Neuronal stem cell (in vitro differentiated cells): ENCODE results near the gene PRKN.
A peak's percentile ranks its signal among the peaks of the same experiment; 100 is the strongest.

Experiments
- DNase-seq: peaks from one replicate; pipeline ENCODE4 v3.0.0-alpha.2; 2013; ENCODE audit warnings: low spot score
- H2AFZ ChIP-seq: one replicate; pipeline ENCODE4 v1.6.1; 2013; ENCODE audit warnings: mild to moderate bottlenecking, low read length, inconsistent platforms
- H2AK5ac ChIP-seq: 2 replicates; pipeline ENCODE4 v1.6.1; 2013; ENCODE audit warnings: low read depth, mild to moderate bottlenecking, inconsistent platforms, low read length, moderate library complexity, mixed read lengths
- H2BK120ac ChIP-seq: 2 replicates; pipeline ENCODE4 v1.6.1; 2013; ENCODE audit warnings: low read depth, mild to moderate bottlenecking, inconsistent platforms, low read length, moderate library complexity, mixed read lengths
- H2BK12ac ChIP-seq: one replicate; pipeline ENCODE4 v1.6.1; 2013; ENCODE audit warnings: low read length, inconsistent platforms
- H2BK15ac ChIP-seq: 2 replicates; pipeline ENCODE4 v1.6.1; 2013; ENCODE audit warnings: mild to moderate bottlenecking, low read length, inconsistent platforms, mixed read lengths
- H2BK5ac ChIP-seq: one replicate; pipeline ENCODE4 v1.6.1; 2013; ENCODE audit warnings: inconsistent platforms, mild to moderate bottlenecking, low read length, moderate library complexity
- H3K14ac ChIP-seq: one replicate; pipeline ENCODE4 v1.6.1; 2013; ENCODE audit warnings: low read length, inconsistent platforms
- H3K18ac ChIP-seq: 2 replicates; pipeline ENCODE4 v1.6.1; 2013; ENCODE audit warnings: low read length, inconsistent platforms
- H3K23ac ChIP-seq: 2 replicates; pipeline ENCODE4 v1.6.1; 2013; ENCODE audit warnings: low read depth, mild to moderate bottlenecking, mixed read lengths, low read length, inconsistent platforms; ENCODE audit not compliant: poor library complexity
- H3K27ac ChIP-seq: replicated peaks from 3 replicates; pipeline ENCODE4 v1.5.1; 2013; ENCODE audit warnings: low read length, inconsistent platforms
- H3K27me3 ChIP-seq, 3 experiments: 2 replicates each; pipeline ENCODE4 v1.6.1; 2013; ENCODE audit warnings: low read length in 3 of 3, mild to moderate bottlenecking in 2 of 3, inconsistent platforms in 1 of 3, low read depth in 1 of 3, mixed read lengths in 1 of 3, moderate library complexity in 1 of 3; ENCODE audit not compliant: control insufficient read depth in 3 of 3, insufficient read depth in 3 of 3
- H3K36me3 ChIP-seq, 2 donors: replicated peaks in 1 of 2; 2 replicates each; pipeline ENCODE4 v1.6.1; 2013; ENCODE audit warnings: low read length in 2 of 2; ENCODE audit not compliant: control insufficient read depth in 2 of 2, insufficient read depth in 2 of 2
- H3K4ac ChIP-seq: 2 replicates; pipeline ENCODE4 v1.6.1; 2013; ENCODE audit warnings: inconsistent platforms, mild to moderate bottlenecking, low read length, moderate library complexity
- H3K4me1 ChIP-seq, 2 donors: 1 replicate in 1 of 2; 2 replicates in 1 of 2; pipeline ENCODE4 v1.6.1; 2013; ENCODE audit warnings: low read length in 2 of 2, low read depth in 1 of 2; ENCODE audit not compliant: control insufficient read depth in 2 of 2, insufficient read depth in 1 of 2
- H3K4me2 ChIP-seq: one replicate; pipeline ENCODE4 v1.6.1; 2013; ENCODE audit warnings: mild to moderate bottlenecking, low read length, inconsistent platforms; ENCODE audit not compliant: insufficient read depth, poor library complexity, severe bottlenecking
- H3K4me3 ChIP-seq, 2 donors: 2 replicates each; pipeline ENCODE4 v1.5.1; 2013; ENCODE audit warnings: low read length in 2 of 2, mild to moderate bottlenecking in 2 of 2, inconsistent platforms in 1 of 2, moderate library complexity in 1 of 2
- H3K79me1 ChIP-seq: one replicate; pipeline ENCODE4 v1.6.1; 2013; ENCODE audit warnings: low read depth, mild to moderate bottlenecking, inconsistent platforms, low read length, moderate library complexity
- H3K9ac ChIP-seq: one replicate; pipeline ENCODE4 v1.6.1; 2013; ENCODE audit warnings: mild to moderate bottlenecking, low read depth, low read length, inconsistent platforms; ENCODE audit not compliant: poor library complexity
- H3K9me3 ChIP-seq, 2 donors: replicated peaks in 1 of 2; 2 replicates each; pipeline versions ENCODE3 to v1.6.1; 2013; ENCODE audit warnings: low read length in 2 of 2, mild to moderate bottlenecking in 2 of 2, inconsistent platforms in 1 of 2, low read depth in 1 of 2, mixed read lengths in 1 of 2, moderate library complexity in 1 of 2; ENCODE audit not compliant: control insufficient read depth in 2 of 2, insufficient read depth in 1 of 2
- H4K8ac ChIP-seq: one replicate; pipeline ENCODE4 v1.6.1; 2013; ENCODE audit warnings: low read depth, mild to moderate bottlenecking, inconsistent platforms, low read length, moderate library complexity
- H4K91ac ChIP-seq: one replicate; pipeline ENCODE4 v1.6.1; 2013; ENCODE audit warnings: low read length, low read depth, mild to moderate bottlenecking, inconsistent platforms; ENCODE audit not compliant: poor library complexity
- WGBS, 2 donors: extraction: QIAGEN DNeasy Blood & Tissue Kit; methylation state at CpG; one replicate each; pipeline ENCODE4 v1.1.7; 2013; ENCODE audit warnings: missing lambda C conversion rate in 2 of 2, mixed read lengths in 1 of 2; ENCODE audit not compliant: insufficient read length in 2 of 2, insufficient replicate concordance in 1 of 2; ENCODE audit errors: extremely low coverage in 2 of 2; 5-methylcytosine and 5-hydroxymethylcytosine counted together

PRKN gene

GRCh38 chr6:161658211-161658610 is 1069.4 kb downstream of the PRKN start:
- H3K27me3 ChIP-seq = no peaks in the 10 kb centered on the region
- H2BK5ac ChIP-seq = no peak overlapping the region
- H2BK12ac ChIP-seq = no peak overlapping the region
- no peak overlapping the region for H3K4ac ChIP-seq
- no peak overlapping the region for H3K23ac ChIP-seq
- H3K4me3 ChIP-seq = no peak overlapping the region
- H3K9me3 ChIP-seq = peaks cover 4 to 7% of the 10 kb centered on the region in 2 donors
- no CpG with 5 or more reads among the region's 4 CpGs for WGBS, 2 donors
- no peak overlapping the region for H4K8ac ChIP-seq
- H2AFZ ChIP-seq = no peak overlapping the region
- H3K18ac ChIP-seq = no peak overlapping the region
- H3K36me3 ChIP-seq = no peaks in the 10 kb centered on the region
- no peak overlapping the region for H3K14ac ChIP-seq
- no peak overlapping the region for H2BK120ac ChIP-seq
- no peak overlapping the region for H2BK15ac ChIP-seq
- no peak overlapping the region for H2AK5ac ChIP-seq
- no peaks in the 10 kb centered on the region for H3K79me1 ChIP-seq
- H3K4me2 ChIP-seq = no peak overlapping the region
- no peak for DNase-seq
- peaks cover 0 to 3% of the 10 kb centered on the region in 2 donors for H3K4me1 ChIP-seq
- no peak overlapping the region for H3K27ac ChIP-seq
- no peak overlapping the region for H3K9ac ChIP-seq
- no peak overlapping the region for H4K91ac ChIP-seq

DNA sequence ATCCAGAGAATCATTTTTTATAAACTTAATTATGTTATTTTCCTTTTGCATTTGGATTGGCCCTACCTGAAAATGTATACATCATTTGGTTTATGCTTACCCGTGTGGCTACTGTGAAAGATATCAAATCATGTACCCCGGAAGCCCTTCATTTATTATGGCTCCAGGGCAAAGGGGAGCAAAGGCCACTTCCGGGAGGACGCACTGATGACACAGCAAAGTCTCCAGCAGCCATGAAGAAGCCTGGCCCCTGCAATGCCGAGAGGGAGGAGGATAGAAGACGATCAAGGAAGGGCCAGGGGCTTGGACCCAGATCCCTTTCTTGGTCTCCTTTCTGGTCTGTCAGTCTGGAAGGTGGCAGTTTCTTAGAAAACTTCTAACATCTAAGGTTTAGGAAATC is 1073.4 kb downstream of the PRKN start:
- DNase-seq = no peak
- Histone ChIP-seq H3K27ac (no peak overlapping the region), H3K4me1 (peaks cover 0 to 3% of the 10 kb centered on the region in 2 donors), H3K9ac (no peak overlapping the region), H3K4me2 (no peak overlapping the region), H3K14ac (no peak overlapping the region), H2BK120ac (no peak overlapping the region), H3K27me3 (no peaks in the 10 kb centered on the region), H3K18ac (no peak overlapping the region), H3K4me3 (no peak overlapping the region), H2BK12ac (no peak overlapping the region), H3K9me3 (peaks cover 0 to 2% of the 10 kb centered on the region in 2 donors), H2AK5ac (no peak overlapping the region), H4K8ac (no peak overlapping the region), H4K91ac (no peak overlapping the region), H2BK5ac (peak overlapping the region; percentile 19), H3K36me3 (no peaks in the 10 kb centered on the region), H2BK15ac (no peak overlapping the region), H2AFZ (no peak overlapping the region), H3K23ac (no peak overlapping the region), H3K4ac (no peak overlapping the region), H3K79me1 (no peaks in the 10 kb centered on the region)
- no CpG with 5 or more reads among the region's 6 CpGs for WGBS, 2 donors

- no peak overlapping the region for H4K8ac ChIP-seq
- no peak overlapping the region for H3K4me2 ChIP-seq
- no peaks in the 10 kb centered on the region for H3K79me1 ChIP-seq
- H3K9ac ChIP-seq = no peak overlapping the region
- no peak overlapping the region for H3K4ac ChIP-seq
- DNase-seq = no peak
- H2BK15ac ChIP-seq = no peak overlapping the region
- no peak overlapping the region for H2BK5ac ChIP-seq
- 83% methylated on average over 1 of the region's 1 CpG; no CpG with 5 or more reads in 1 of the 2 donors for WGBS, 2 donors
- peaks cover 0 to 2% of the 10 kb centered on the region in 2 donors for H3K9me3 ChIP-seq
- H2BK12ac ChIP-seq = no peak overlapping the region
- no peak overlapping the region for H3K14ac ChIP-seq
- H3K23ac ChIP-seq = no peak overlapping the region
- no peak overlapping the region for H3K27ac ChIP-seq
- H3K27me3 ChIP-seq = no peaks in the 10 kb centered on the region
- peaks cover 0 to 3% of the 10 kb centered on the region in 2 donors for H3K4me1 ChIP-seq
- no peak overlapping the region for H2AFZ ChIP-seq
- H3K4me3 ChIP-seq = no peak overlapping the region
- no peak overlapping the region for H3K18ac ChIP-seq
- H2AK5ac ChIP-seq = no peak overlapping the region
- H3K36me3 ChIP-seq = no peaks in the 10 kb centered on the region
- no peak overlapping the region for H2BK120ac ChIP-seq
- no peak overlapping the region for H4K91ac ChIP-seq
Measured at GRCh38 chr6:161651949-161652348, 1075.6 kb downstream of the PRKN start.

- no peak overlapping the region for H2BK120ac ChIP-seq
- H3K36me3 ChIP-seq = no peaks in the 10 kb centered on the region
- no peak overlapping the region for H4K91ac ChIP-seq
- no peak overlapping the region for H2BK5ac ChIP-seq
- no peaks in the 10 kb centered on the region for H3K79me1 ChIP-seq
- H3K27me3 ChIP-seq = no peaks in the 10 kb centered on the region
- H3K9me3 ChIP-seq = peaks cover 0 to 2% of the 10 kb centered on the region in 2 donors
- WGBS, 2 donors = no CpG with 5 or more reads among the region's 4 CpGs
- no peak overlapping the region for H3K4me2 ChIP-seq
- DNase-seq = no peak
- no peak overlapping the region for H3K9ac ChIP-seq
- H3K18ac ChIP-seq = no peak overlapping the region
- H3K27ac ChIP-seq = no peak overlapping the region
- no peak overlapping the region for H2AK5ac ChIP-seq
- H3K4me3 ChIP-seq = no peak overlapping the region
- H2AFZ ChIP-seq = no peak overlapping the region
- peaks cover 0 to 3% of the 10 kb centered on the region in 2 donors for H3K4me1 ChIP-seq
- no peak overlapping the region for H2BK12ac ChIP-seq
- H4K8ac ChIP-seq = no peak overlapping the region
- H3K4ac ChIP-seq = no peak overlapping the region
- H3K14ac ChIP-seq = no peak overlapping the region
- no peak overlapping the region for H2BK15ac ChIP-seq
- H3K23ac ChIP-seq = no peak overlapping the region
Measured at GRCh38 chr6:161649841-161650240, 1077.7 kb downstream of the PRKN start.
